Breast epithelium (tissue), 3 donors: ENCODE data around the gene MEIOC.

Experiments
- CTCF ChIP-seq, 3 donors: fragments of 450-650 bp; IDR thresholded peaks; one replicate each; pipeline ENCODE4 v1.5.1; 2016 to 2017; ENCODE audit warnings: antibody characterized with exemption in 3 of 3, mild to moderate bottlenecking in 3 of 3, moderate library complexity in 3 of 3
- POLR2A ChIP-seq: fragments of 450-650 bp; IDR thresholded peaks from one replicate; pipeline ENCODE4 v1.6.1; 2016; ENCODE audit warnings: antibody characterized with exemption, mild to moderate bottlenecking, moderate library complexity
- POLR2AphosphoS5 ChIP-seq, 3 donors: sonication (generic); formaldehyde crosslinking; IDR thresholded peaks; one replicate each; pipeline ENCODE4 v1.6.1; 2017; ENCODE audit warnings: antibody characterized with exemption in 3 of 3

GRCh38 chr17:44614862-44615261, 41.4 kb upstream of the MEIOC start:
- TF ChIP-seq POLR2AphosphoS5 (IDR thresholded peaks at IDR 0.05): no peak
- no peak for TF ChIP-seq POLR2A
- no peak for TF ChIP-seq CTCF (IDR thresholded peaks at IDR 0.05)
